ENCODE measurements around the gene TFIP11. TPM values are rescaled to one million over a fixed set of nuclear protein-coding genes. Genes with fewer than 3 reads are reported as not detected.

TFIP11 gene
- total and polyA plus RNA-seq, 10 of the 15 experiments (the other 5 are each of a cell fraction or from before 2014, with no cell fraction given) = 14.2 to 43.3 (median 31.9) TPM

- no TSS peak for BruUV-seq (replicated peaks)
- Histone ChIP-seq H3K27ac (ENCODE audit: control insufficient read depth, insufficient read depth) (no peak overlapping the region), H3K36me3 (ENCODE audit: control insufficient read depth in 2 of 2, insufficient read depth in 2 of 2, low read length in 1 of 2) (peaks cover 0 to 5% of the 10 kb centered on the region in 2 experiments; a peak in 3 of 4 replicates), H3K9ac (ENCODE audit: control insufficient read depth, insufficient read depth, low read length) (no peak overlapping the region), H2AFZ (ENCODE audit: control insufficient read depth, low read depth, low read length) (no peak overlapping the region), H3K27me3 (replicated peaks in 1 of 2; ENCODE audit: control insufficient read depth in 2 of 2, insufficient read depth in 2 of 2, low read length in 1 of 2) (no peaks in the 10 kb centered on the region), H3K4me3 (no peak overlapping the region), H3K9me3 (replicated peaks; ENCODE audit: control insufficient read depth, insufficient read depth, low read length) (no peaks in the 10 kb centered on the region), H3K79me2 (ENCODE audit: control insufficient read depth, insufficient read depth, low read length) (no peaks in the 10 kb centered on the region; the same call in 1 of the 2 replicates), H4K20me1 (ENCODE audit: control insufficient read depth, insufficient read depth) (no peaks in the 10 kb centered on the region), H3K4me2 (ENCODE audit: control insufficient read depth, insufficient read depth) (no peak overlapping the region), H3K4me1 (ENCODE audit: control insufficient read depth, insufficient read depth, low read length) (no peaks in the 10 kb centered on the region)
- 91% methylated on average over 9 of the region's 9 CpGs for WGBS (ENCODE audit: insufficient coverage, insufficient replicate concordance, low lambda C conversion rate, missing lambda C conversion rate)
- SMC1A ChIA-PET (ENCODE audit: uncharacterized antibody, unreplicated experiment) = interaction anchor here (1.2 kb wide), 2 partner anchors 9 to 17 kb away, joined by 3 read pairs; no protein-coding TSS in a partner anchor
- CTCF ChIA-PET = interaction anchor here (1.1 kb wide), 1 partner anchor 40 kb away, joined by 3 read pairs; no protein-coding TSS in a partner anchor
- no peak for FAIRE-seq
- in situ Hi-C loops (cut with MboI) (no loop called here), intact Hi-C loops (cut with micrococcal nuclease; ENCODE audit: unreplicated experiment) (no loop called here)
- DNase-seq (ENCODE audit: low read depth, low spot score) = no peak
- ATAC-seq = no peak
- POLR2A ChIA-PET = no interaction called here
- RAD21 ChIA-PET (ENCODE audit: unreplicated experiment) = no interaction called here
- TF ChIP-seq RFX5 (IDR thresholded peaks at IDR 0.05; ENCODE audit: low read depth, low read length) (no peak), ESRRA (IDR thresholded peaks at IDR 0.05; ENCODE audit: low read length) (no peak), MTA2 (IDR thresholded peaks at IDR 0.05; ENCODE audit: low read depth) (no peak), BCL3 (IDR thresholded peaks at IDR 0.05; ENCODE audit: borderline replicate concordance, insufficient read depth, low read depth, low read length, poor library complexity, severe bottlenecking) (no peak), JUNB (IDR thresholded peaks at IDR 0.05) (no peak), ZBTB40 (IDR thresholded peaks at IDR 0.05; ENCODE audit: borderline replicate concordance) (no peak), SMAD1 (IDR thresholded peaks at IDR 0.05; ENCODE audit: low read depth, partially characterized antibody) (no peak), SUZ12 (IDR thresholded peaks at IDR 0.05; ENCODE audit: unreplicated experiment) (no peak), ATF7 (IDR thresholded peaks at IDR 0.05; ENCODE audit: low read depth) (no peak), BMI1 (IDR thresholded peaks at IDR 0.05; ENCODE audit: borderline replicate concordance) (no peak), STAT1 (conservative IDR thresholded peaks at IDR 0.05) (no peak), EGR1 (IDR thresholded peaks at IDR 0.05; ENCODE audit: borderline replicate concordance in 1 of 2, low read depth in 2 of 2, low read length in 2 of 2) (no peak), POLR2A (IDR thresholded peaks at IDR 0.05; ENCODE audit: low read depth, low read length) (no peak), RBBP5 (conservative IDR thresholded peaks at IDR 0.05) (no peak), FOS (IDR thresholded peaks at IDR 0.05; ENCODE audit: borderline replicate concordance, extremely low read depth, insufficient read length) (no peak)
- TF ChIP-seq, protein P1, sequence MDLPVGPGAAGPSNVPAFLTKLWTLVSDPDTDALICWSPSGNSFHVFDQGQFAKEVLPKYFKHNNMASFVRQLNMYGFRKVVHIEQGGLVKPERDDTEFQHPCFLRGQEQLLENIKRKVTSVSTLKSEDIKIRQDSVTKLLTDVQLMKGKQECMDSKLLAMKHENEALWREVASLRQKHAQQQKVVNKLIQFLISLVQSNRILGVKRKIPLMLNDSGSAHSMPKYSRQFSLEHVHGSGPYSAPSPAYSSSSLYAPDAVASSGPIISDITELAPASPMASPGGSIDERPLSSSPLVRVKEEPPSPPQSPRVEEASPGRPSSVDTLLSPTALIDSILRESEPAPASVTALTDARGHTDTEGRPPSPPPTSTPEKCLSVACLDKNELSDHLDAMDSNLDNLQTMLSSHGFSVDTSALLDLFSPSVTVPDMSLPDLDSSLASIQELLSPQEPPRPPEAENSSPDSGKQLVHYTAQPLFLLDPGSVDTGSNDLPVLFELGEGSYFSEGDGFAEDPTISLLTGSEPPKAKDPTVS (IDR thresholded peaks at IDR 0.05; ENCODE audit: low read depth, low read length) = no peak
- TF ChIP-seq, protein P2, sequence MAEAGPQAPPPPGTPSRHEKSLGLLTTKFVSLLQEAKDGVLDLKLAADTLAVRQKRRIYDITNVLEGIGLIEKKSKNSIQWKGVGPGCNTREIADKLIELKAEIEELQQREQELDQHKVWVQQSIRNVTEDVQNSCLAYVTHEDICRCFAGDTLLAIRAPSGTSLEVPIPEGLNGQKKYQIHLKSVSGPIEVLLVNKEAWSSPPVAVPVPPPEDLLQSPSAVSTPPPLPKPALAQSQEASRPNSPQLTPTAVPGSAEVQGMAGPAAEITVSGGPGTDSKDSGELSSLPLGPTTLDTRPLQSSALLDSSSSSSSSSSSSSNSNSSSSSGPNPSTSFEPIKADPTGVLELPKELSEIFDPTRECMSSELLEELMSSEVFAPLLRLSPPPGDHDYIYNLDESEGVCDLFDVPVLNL (IDR thresholded peaks at IDR 0.05; ENCODE audit: low read depth, low read length) = no peak
Measured at GRCh38 chr22:26561756-26562417, 49.6 kb upstream of the TFIP11 start.

Data from GM12878 (cell line).